HG03457 (cell line): ENCODE measurements around the gene EGFLAM.

ENCODE experiments used
- ATAC-seq: cut with Tn5 transposase; IDR thresholded peaks from one replicate; pipeline ENCODE4 v1.9.1; 2021; ENCODE audit warnings: moderate number of reproducible peaks; ENCODE audit not compliant: unreplicated experiment

Gene EGFLAM

DNA sequence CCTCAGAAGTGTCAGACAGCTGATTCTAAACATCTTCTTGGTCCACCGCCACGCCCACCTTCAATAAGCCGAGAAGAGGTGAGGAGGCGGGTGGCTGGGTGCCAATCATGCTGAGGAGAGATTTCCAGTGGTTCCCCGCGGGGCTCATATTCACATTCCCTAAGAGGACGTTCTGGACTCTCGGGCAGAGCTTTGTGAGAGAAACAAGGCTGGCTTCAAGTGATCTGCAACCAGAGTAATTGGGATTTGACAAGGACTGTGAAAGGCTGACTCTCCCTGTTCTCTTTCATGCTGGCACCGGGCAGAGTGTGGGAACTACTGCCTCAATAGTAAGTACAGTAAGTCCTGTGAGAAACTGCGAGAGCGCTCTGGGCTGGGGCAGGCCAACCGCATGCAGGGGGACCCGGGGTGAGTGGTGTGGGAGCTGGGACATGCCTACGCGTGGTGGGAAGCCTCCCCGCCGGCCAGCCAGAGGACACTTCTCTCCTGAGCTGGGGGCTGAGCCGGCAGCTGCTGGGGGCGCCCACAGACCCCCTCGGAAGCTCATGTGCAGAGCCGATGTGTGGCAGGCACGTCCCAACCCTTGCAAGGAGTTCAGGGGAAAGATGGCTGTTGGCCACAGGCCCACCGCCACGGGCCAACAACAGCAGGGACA lies 187.1 kb downstream of the EGFLAM start:
- no peak for ATAC-seq

DNA sequence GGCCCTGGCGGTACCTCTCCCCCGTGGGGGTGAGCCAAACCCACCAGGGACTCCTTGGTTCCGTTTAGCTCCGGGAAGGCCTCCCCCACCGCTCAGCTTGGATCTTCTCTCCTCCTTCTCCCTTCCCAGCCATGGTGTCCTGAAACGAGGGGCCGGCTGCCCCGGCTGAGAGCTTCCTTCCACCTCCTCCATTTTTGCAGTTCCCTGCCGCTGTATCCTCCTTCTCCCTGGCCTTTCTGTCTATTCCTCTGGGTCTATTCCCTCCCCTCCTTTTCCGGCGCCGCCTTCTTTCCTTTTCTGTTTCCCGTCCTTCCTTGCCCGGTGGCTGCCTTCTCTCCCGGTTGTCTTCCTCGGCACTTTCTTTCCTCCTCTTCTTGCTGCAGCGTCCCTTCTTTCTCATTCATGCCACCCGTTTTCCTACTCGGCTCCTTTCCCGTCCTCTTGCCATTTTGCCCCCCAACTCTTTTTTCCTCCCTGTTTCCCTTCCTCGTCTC lies 187.7 kb downstream of the EGFLAM start:
- ATAC-seq: no peak

DNA sequence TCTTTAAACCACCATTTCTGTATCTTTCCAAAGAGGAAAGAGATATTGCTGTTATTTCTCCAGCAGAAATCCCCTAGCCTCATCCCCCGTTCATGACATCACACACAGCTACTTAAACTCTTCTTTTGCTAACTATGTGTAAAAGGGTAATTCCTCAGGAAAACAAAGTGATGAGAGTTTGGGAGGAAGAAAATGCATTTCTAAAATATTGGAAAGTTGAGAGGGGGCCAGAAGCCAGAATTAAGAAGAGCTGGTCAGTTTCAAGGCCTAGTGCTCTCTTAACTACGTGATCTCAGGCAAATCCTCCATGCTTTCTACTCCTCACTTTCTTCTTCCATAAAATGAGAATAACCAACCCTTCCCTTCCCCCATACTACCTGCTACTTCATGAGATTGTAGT lies 188.7 kb downstream of the EGFLAM start:
- no peak for ATAC-seq

DNA sequence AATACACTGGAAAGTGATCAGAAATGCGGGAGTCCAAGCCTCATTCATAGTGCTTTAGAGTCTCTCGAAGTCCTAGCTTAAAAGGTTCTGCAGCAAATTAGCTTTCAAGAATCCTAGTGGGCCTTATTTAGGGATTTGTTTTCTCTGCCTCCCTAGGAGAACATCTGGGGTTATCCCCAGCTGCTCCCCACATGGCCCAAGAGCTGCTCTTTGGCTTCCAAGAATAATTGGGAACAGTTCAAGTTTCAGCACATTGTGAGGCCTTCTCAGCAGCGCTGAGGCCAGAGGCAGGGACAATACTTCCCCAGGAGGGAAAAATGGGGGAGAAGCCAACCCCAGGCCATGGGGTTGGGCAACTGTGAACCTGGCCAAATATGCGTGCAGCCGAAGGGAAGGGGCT lies 189.4 kb downstream of the EGFLAM start:
- ATAC-seq: no peak

DNA sequence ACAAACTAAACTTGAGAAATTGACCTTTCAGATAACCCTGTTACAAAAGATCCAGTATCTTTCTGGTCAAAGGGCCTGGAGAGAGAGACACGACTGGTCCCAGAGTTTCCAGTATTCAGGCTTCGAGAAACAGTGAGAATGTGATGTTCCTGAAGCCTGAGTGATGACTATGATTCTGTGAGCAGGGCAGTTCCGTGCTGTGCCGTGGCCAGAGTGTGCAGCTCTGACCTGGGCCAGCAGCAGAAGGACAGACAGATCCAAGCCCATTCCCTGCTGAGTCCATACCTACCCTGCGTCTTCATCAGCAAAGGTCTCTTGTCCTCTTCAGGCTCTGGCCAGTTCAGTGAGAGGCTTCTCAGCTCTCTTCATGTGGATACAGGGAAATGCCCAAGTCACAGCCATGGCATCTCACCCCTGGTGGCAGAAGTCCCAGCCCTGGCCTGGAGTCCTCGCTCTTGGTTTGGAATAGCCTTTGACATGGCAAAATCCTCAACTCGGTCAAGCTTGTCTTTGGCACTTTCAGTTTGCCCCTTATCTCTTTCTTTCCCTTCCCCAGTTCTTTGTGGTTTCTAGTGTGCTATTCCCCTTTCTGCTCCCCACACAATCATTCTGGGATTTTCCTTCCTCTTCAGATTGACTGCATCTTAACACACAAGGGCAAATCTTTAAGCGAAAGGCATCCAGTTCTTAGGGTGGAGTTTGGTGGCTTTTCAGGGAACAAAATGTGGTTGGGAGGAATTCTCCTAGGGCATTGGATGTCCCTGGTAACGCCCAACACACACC lies 190.4 kb downstream of the EGFLAM start:
- ATAC-seq: no peak

DNA sequence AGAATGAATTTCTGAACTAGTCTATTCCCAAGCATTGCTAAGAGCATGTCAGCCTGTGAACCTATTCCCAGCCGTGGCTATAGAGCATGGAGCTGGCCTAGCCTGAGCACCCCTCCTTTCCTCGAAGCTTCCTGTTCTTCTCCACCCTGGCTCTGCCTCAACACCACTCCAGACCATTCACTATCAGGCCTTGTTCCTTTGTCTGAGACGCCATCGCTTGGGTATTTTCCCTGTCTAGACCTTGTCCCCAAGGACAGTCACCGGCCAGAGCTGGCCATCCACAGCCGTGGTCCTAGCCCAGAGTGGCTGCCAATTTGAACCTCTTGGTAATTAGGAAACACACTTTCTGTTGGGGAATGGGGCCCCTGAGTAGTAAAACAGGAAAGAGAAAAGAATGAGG lies 192.3 kb downstream of the EGFLAM start:
- ATAC-seq: no peak

DNA sequence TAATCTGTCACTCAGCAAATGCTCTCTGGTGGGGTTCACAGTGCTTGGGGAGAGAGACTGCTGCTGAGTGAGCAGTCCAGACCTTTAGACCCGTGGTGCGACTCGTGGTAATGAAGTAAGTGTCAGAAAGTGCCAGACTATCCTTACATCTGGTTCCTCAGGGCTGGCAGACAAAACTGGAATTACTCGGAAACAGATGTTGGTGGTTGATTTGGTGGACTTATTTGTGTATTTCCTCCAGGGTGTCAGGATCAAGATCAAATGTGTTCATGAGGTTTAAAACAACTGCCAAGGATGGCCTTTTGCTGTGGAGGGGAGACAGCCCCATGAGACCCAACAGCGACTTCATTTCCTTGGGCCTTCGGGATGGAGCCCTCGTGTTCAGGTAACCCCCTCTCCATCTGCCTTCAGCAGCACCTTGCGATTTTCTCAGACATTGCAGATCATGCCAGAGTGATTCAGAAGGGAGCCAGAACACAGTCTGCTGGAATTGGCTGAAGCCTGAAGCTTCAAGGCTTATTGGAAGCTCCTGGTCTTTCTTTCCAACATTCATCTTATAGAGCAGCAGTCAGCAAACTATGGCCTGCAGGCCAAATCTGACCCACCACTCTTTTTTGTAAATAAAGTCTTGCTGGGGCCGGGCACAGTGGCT lies 192.8 kb downstream of the EGFLAM start:
- no peak for ATAC-seq

DNA sequence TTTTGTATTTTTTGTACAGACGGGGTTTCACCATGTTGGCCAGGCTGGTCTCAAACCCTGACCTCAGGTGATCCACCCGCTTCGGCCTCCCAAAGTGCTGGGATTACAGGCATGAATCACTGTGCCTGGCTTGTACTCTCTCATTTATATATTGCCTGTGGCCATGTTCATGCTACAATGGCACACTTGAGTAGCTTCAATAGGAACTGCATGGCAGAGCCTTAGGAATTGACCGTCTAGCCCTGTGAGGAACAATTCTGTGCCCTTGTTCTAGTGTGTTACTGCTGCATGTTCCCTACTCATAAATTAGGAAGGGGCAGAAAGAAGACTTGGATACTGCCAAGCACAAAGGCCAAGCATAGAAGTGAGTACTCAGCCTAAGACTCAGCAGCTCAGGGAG lies 193.8 kb downstream of the EGFLAM start:
- no peak for ATAC-seq

DNA sequence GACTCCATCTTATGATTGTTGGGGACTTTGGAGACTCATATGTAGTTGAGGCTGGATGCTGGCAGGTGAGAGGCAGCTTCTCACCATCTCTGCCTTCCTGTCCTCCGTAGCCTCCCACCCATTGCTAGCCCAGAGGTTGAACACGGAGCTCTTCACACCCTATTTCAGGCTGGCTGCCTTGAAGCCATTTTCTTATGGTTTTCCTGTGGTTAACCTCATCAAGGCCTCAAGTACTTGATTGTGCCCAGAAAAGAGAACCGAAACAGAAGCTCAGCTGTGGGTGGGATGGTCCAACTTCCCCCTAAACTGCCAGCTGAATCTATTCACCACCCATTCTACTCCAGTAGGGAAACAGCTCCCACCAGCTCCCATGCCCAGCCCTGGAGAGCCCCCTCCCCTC lies 195.1 kb downstream of the EGFLAM start:
- peak; percentile 98 for ATAC-seq

DNA sequence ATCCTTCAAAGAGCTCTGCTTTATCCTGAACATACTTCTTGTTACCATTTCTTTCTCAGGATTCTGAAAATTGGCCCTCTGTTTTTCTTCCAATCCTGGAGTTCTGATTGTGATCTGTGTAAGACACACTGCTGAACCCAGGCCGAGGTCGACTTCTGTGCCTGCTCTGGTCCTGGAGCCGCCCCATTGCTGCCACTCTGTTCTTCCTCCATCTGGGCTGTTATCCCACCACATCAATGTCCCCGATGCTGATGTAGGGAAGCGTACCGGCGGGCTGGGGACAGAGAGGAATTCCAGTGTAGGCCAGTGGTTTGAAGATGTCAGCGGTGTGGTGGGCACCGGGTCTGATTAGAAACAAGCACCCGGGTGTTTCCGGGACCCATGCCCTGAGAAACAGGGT lies 195.6 kb downstream of the EGFLAM start:
- ATAC-seq: peak; percentile 4

DNA sequence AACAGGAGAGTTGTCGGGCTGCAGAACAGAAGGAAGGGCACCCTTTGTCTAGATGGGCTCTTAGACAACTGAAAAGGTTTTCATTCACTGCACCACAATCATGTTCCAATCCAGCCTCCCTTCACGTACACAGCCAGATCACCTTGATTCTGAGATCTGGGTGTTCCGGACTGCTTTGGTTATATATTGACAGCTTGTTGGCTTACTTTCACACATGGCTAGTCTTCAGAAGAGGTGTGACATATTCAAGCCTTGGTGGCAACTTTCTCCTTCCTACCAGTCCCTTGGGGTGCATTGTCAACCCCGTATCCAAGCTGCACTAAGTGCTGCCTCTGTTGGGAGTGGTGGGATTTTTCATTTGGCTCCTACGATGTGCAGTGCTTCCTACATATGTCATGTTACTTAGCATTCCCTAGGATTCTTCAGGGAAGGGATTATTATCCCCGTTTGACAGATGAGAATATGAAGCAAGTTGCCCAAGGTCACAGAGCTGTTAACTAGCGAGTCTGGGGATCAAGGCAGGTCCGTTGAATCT lies 197.5 kb downstream of the EGFLAM start:
- peak; percentile 39 for ATAC-seq

DNA sequence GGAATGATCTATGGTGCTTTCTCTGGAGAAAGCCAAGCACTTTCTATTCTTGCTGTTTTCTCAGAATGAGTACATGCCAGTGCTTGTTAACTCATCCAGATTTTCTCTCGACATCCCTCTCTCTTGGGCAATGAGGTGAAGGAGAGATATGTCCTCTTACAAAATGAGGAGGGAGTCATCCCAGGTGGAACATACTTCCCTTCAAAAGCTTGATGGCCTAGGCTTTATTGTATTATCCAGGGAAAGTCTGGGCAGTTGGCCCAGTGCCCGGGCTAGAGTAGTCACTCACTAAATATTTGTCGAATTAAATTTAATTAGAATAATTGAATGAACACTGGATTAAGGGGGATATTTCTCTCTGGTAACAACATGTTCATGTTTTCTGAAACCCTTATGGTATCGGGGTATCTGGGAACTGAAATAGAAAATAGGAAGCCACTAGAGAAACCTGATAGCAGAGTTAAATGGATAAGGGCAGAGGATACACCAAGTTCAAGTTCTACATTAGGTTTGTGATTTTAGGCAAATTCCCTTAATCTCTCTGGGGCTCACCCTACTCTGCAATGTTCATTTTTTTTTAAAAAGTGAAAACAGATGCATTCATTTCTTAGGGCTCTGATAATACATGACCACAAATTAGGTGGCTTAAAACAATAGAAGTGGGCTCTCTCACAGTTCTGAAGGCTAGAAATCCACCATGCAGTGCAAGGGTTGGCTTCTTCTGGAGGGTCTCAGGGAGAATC lies 198.5 kb downstream of the EGFLAM start:
- ATAC-seq: no peak

DNA sequence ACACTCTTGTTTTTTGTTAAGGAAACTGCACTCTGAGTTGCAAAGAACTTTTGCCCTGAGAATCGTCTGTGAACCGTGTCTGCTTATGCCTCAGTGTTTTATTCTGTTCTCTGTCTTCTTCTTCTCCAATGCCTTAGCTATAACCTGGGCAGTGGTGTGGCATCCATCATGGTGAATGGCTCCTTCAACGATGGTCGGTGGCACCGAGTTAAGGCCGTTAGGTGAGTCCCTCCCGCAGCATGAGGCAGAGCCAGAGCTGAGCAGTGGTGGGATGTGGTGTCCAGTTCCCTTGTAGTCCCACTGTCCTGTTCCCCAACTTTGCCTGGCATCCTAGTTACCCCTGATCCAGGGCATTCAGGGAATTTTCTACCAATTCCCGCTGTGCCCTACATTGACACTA lies 199.8 kb downstream of the EGFLAM start:
- ATAC-seq: no peak

DNA sequence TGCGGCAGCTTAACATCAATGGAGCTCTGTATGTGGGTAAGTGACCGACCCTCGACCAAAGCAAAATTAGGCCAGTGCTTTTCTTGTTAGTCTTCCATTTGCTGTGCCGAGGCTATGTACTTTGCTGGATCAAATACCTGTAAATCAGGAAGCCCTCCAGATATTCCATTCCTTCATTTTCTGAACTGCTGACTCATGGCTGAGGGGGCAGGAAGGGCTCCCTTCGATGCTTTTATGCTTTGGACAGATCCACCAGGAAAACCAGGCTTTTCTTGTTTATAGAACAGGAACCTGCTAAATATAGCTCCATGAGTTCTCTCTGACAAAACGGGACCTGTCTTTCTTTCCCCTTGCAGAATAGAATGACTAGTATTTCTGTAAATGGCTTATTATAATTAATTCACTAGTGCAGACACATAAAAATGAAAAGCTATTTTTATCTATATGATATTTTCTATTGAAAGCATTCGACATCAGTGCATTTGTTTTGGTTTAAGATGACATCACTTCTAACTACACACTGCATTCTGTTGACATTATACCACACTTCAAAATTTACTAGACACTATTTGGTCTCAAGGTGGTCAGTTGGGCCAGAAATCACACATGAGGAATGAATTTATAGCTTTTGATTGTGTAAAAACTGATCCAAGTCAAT lies 204.7 kb downstream of the EGFLAM start:
- ATAC-seq: no peak

DNA sequence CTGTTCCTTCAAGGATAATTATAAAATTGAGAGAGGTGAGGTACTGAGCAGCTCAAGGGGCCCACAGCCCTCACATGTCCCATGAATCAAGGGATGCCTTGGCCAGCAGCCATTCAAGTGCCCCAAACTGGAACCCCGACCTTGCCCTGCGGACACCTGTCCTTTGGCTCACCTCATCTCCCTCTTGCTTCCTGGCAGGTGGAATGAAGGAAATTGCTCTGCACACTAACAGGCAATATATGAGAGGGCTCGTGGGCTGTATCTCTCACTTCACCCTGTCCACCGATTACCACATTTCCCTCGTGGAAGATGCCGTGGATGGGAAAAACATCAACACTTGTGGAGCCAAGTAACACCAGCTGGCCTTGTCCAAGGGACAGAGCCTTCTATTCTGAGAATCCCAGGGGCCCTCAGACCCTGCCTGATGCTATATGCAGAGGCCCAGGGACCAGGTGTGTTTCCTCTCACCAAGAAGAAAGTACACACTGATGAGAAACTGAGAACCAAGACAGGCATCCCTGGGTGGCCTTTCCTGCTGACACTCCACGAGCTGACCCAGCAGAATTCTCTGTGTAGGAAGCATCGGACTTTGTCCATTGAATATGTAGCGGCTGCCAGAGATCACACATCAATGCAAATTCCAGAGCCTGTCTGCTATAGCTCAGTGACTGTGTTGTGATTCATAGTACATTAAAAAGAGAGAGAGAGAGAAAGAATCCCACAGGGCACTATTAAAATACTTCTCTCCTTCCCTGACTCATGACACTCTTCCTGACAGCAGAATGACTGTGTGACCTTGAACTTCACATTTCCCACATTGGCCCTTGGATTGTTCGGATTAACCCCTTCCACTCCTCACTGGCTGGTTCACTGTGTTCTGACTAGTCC lies 205.5 kb downstream of the EGFLAM start:
- no peak for ATAC-seq

DNA sequence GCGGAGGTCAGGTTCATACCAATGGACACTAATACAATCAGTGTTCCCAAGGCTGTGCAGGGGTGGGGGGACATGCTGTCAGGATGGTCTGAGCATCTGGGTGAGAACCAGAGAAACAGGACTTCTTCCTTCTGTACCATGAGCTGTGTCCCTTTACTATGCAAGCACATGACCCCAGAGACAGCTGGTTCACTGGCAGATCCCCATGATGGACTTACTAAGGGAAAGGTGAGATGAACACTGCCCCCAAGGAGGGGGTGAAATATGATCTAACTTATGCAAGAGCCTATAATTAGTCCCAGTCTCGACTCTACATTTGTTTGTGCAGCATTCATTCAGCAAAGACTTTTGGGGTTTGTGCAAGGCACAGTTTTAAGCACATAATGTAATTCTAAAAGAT lies 206.7 kb downstream of the EGFLAM start:
- ATAC-seq: no peak

DNA sequence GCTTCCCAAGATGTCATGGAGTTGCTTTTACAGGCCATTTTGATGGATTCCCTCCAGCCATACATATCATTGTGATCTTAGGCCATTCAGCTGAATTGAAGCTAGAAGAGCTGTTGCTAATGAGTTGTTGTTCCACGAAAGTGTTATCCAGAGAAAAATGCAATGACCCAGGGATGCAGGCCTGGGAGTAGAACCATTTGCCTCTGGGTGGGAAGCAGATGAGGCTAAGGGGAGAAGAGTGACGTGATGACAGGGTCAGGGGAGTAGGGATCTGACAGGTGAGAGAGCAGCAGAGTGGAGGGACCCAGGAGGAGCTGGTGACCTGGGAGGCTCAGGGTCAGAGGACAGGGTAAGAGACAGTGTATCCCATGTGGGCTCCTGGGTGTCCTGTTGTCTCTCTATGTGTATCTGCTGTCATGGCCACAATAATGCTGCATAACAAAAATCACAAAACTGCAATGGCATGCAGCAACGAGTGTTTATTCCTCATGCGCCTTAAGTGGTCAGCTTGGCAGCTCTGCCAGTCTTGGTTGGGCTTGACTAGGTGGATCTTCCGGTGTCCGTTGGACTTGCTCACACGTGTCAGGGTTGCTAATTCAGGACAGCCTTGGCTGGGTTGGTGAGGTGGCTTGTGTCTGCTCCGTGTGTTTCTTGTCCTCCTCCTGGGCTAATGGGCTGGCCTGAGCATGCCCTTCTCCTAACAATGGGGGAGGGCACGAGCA lies 207.5 kb downstream of the EGFLAM start:
- ATAC-seq: no peak

DNA sequence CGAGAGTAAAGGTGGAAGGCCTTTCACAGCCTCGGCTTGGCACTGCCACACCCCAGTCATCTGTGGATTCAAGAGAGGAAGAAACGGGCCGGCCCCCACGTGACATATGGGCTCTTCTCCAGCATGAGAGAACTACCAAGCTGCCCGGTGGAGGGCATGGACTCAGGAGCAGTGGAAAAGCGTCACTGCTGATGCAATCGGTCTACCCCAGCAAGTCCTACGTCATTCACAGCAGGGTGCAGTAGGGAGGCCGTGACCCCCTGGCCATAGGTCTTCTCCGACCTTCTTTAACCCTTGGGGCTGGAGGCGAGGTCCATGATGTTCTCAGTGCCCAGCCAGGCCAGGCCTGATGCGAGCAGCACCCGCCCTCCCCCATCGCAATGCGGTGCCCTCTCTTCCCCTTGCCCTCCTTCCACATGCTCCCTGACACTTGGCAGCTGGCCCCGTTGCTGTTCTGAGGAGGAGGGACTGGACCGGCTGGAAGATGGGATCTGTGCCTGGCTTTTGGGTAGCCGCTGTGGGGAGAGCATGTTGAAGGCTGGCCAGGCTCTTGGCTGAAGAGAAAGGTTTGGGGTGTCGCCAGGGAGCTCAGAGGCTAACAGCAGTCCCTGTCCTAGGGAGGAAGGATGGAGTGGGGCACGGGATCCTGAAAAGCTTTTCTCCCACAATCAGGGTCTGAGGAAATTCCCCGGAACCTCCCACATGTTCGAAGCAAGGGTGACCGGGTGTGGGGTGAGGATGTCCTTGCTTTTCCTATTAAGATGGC lies 208.2 kb downstream of the EGFLAM start:
- ATAC-seq: no peak
